Mucosa of rectum (tissue), 2 donors: ENCODE results near the gene TIMM17B.
"Not testable (repeated sequence)": the region's sequence is repeated elsewhere in the genome, so short reads cannot be mapped to it uniquely, and the experiment has no call there.

Experiments
- H3K27ac ChIP-seq, 2 donors: one replicate each; pipeline ENCODE4 v1.7.0; 2013; ENCODE audit warnings: inconsistent platforms in 2 of 2, low read depth in 2 of 2, low read length in 2 of 2
- H3K27me3 ChIP-seq, 2 donors: one replicate each; pipeline ENCODE4 v1.7.0; 2013; ENCODE audit warnings: low read length in 2 of 2; ENCODE audit not compliant: control insufficient read depth in 2 of 2, insufficient read depth in 2 of 2
- H3K36me3 ChIP-seq, 2 donors: one replicate each; pipeline ENCODE4 v1.7.0; 2013; ENCODE audit warnings: low read length in 2 of 2; ENCODE audit not compliant: control insufficient read depth in 2 of 2, insufficient read depth in 2 of 2
- H3K4me1 ChIP-seq, 2 donors: one replicate each; pipeline ENCODE4 v1.7.0; 2013; ENCODE audit warnings: low read length in 2 of 2, mild to moderate bottlenecking in 1 of 2; ENCODE audit not compliant: control insufficient read depth in 2 of 2, insufficient read depth in 2 of 2
- H3K4me3 ChIP-seq, 2 donors: one replicate each; pipeline ENCODE4 v1.7.0; 2013; ENCODE audit warnings: low read length in 2 of 2
- H3K9ac ChIP-seq, 2 donors: one replicate each; pipeline ENCODE4 v1.7.0; 2013; ENCODE audit warnings: low read length in 2 of 2, low read depth in 1 of 2, mild to moderate bottlenecking in 1 of 2
- H3K9me3 ChIP-seq, 2 donors: one replicate each; pipeline ENCODE4 v1.7.0; 2013; ENCODE audit warnings: low read length in 2 of 2; ENCODE audit not compliant: control insufficient read depth in 2 of 2
- donor health status: healthy.
- donor health status: Normal muscosa, but diverticular disease.

Gene TIMM17B

DNA sequence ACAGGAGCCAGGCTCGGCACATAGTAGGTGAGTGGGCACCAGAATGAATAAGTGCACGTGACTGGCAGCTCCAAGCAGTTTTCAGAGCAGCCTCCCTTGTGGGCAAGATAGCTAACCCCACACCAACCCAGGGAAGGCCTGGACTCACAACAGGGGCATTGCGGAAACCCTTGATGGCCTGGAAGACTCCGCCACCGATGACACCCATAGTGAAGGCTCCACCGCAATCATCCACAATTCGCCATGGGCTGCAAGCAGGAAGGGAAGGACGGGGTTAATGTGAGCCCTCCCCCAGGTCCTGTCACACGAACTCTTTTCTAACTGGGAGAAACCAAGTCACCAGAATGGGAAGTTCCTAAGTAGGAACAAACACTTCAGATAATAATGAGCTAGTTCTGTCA is 957 bp downstream of the TIMM17B start:
- peak overlapping the region; percentile 84 to 89 for H3K4me3 ChIP-seq
- peaks cover 13 to 16% of the 10 kb centered on the region in 2 donors for H3K4me1 ChIP-seq
- H3K36me3 ChIP-seq, result peaks cover 6 to 8% of the 10 kb centered on the region in 2 donors
- peak overlapping the region; percentile 98 for H3K27ac ChIP-seq
- H3K9me3 ChIP-seq, result no peaks in the 10 kb centered on the region
- peak overlapping the region; percentile 85 to 86 for H3K9ac ChIP-seq
- no peaks in the 10 kb centered on the region for H3K27me3 ChIP-seq

DNA sequence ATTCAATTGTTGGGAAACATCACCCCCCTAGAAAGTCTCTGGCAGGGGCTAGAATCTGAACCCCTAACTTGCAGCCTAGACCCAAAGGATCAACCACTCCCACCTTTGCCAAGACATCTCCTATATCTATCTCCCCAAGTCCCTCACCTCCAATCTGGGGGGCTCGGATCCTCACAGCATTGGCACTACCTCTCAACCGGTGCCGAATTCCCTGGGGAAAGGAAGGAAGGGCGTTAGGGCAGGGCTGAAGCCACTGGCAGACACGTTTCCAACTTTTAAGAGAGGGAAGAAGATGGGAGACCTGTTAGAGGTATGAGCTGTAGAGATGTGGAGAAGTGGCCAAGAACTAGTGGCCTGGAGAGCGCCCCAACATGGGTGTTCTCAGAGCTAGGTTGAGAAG is 2.7 kb downstream of the TIMM17B start:
- no peaks in the 10 kb centered on the region for H3K9me3 ChIP-seq
- H3K4me1 ChIP-seq, result peaks cover 16 to 20% of the 10 kb centered on the region in 2 donors
- H3K36me3 ChIP-seq, result peaks cover 3% of the 10 kb centered on the region in 2 donors
- no peak overlapping the region for H3K9ac ChIP-seq
- H3K4me3 ChIP-seq, result no peak overlapping the region
- no peak overlapping the region for H3K27ac ChIP-seq
- no peaks in the 10 kb centered on the region for H3K27me3 ChIP-seq

DNA sequence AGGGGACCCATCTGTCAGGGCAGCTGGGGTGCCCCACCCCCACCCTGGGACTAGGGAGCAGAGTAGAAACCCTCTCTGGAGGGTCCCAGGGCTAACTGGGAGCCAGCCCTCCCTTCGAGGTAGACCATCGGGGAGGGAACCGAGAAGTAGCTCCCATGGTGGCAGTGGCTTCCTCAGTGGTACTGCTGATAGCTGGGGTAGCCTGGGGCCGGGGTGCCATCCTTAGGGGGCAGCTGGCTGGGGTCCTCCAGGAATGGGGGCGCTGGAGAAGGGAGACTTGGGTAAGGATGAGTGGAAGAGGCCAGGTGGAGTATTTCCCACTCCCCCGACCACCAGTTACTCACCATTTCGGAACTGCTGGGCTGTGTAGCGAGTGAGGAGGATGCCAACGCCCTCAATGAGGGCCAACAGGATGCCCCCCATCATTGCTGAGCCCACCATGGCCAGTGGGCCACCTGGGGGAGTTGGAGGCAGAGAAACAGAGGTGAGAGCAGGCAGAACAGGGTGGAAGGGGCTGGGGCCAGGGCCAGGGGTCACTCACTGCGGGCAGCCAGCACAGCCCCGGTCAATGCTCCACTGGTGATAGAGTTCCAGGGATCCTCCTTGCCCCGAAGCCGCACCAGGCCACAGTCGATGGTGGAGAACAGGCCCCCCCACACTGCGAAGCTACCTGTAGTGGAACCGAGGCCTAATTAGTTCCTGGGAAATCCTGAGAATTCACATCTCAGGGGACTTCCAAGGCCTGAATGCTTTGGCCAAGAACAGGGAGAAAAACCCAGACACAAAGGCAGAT is 3.8 kb downstream of the TIMM17B start:
- Histone ChIP-seq H3K4me3 (no peak overlapping the region), H3K4me1 (peaks cover 16% of the 10 kb centered on the region in 2 donors), H3K9me3 (no peaks in the 10 kb centered on the region), H3K27ac (no peak overlapping the region), H3K9ac (no peak overlapping the region), H3K27me3 (no peaks in the 10 kb centered on the region), H3K36me3 (peaks cover 0 to 3% of the 10 kb centered on the region in 2 donors)

DNA sequence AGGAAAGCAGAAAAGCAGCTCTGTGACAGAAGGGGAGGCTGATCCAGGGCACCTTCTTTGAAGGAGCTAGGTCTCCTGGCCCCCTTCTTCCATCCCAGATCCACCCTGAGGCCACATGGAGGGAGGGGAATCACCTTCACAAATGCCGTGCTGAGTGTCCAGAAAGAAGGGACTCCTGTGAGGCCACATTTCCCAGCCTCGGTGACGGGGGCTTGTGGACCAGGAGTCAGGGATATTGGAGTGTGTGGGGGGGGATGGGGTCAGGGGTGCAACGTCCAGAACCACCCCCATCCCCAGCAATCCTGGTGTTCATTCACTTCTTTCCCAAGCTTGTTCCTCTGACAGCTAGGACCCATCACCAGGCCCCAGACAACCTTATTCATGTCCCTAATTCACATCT is 4.7 kb downstream of the TIMM17B start:
- Histone ChIP-seq H3K9ac (no peak overlapping the region), H3K27me3 (no peaks in the 10 kb centered on the region), H3K36me3 (peaks cover 0 to 3% of the 10 kb centered on the region in 2 donors), H3K9me3 (no peaks in the 10 kb centered on the region), H3K27ac (no peak overlapping the region), H3K4me3 (no peak overlapping the region), H3K4me1 (peaks cover 12 to 16% of the 10 kb centered on the region in 2 donors)

DNA sequence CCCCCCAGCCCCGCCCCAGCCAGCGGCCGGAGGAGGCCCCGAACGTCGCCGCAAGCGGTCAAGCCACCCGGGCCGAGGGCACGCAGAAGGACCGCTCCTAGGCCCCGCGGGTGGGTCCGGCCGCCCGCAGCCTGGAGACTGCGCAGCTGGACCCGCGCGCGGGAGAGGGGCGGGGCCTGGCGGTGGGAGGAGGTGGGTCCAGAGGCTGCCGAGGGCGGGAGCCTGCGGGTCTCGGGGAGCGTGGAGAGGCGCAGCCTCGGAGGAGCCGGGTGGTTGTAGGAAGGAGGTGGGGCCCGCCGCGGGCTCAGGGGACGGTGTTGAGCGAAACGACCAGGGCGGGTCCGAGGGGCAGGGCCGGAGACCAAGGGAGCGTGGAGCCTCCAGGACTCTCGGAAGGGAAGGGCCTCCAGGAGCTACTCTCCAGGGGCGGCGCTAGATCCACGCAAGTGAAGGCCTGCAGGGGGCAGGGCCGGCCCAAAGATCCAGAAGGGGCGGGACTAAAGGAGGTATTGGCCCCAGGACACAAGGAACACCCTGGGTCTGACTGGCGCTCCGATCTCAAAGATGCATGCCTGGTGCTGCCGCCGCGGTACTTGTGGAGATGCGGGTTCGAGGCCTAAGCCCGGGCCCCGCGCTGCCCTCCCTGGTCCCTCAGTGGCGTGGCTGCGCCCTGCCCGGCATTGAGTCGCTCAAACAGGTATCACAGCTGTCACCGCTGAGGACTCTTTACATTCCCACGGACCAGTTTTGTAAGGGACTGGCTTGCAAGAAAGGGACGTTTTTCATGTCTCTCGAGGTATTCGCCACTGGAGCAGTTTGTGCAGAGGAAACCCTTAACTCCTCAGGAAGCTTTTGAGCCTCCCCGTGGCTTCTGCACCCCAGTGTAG is 5.9 kb downstream of the TIMM17B start:
- peak overlapping the region; percentile 62 to 65 for H3K4me3 ChIP-seq
- peaks cover 0 to 3% of the 10 kb centered on the region in 2 donors for H3K36me3 ChIP-seq
- peak overlapping the region; percentile 61 to 63 for H3K27ac ChIP-seq
- peaks cover 10 to 13% of the 10 kb centered on the region in 2 donors for H3K4me1 ChIP-seq
- no peaks in the 10 kb centered on the region for H3K9me3 ChIP-seq
- H3K9ac ChIP-seq, result peak overlapping the region in 1 of 2 donors; percentile 8
- H3K27me3 ChIP-seq, result no peaks in the 10 kb centered on the region

DNA sequence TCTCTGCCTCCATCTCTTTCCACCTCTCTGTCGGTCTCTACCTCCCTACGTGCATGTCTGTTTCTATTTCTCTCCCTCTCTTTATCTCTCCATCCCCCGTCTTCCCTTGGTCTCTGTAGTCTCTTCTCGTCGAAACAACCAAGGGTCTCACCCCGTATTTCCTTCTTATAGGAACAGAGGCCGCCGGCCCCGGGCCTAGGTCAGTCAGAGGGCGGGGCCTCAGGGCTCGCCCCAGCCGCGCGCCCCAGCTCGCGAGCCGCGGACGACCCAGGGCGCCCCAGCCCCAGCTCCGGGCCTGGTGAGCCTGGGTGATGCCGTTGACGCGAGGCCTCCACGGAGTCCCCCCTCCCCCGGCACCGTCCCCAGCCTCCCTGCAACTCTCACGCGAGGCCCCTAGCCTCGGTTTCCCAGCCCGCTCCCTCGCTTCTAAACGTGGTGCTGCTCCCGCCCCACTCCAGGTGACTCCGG is 6.6 kb downstream of the TIMM17B start:
- Histone ChIP-seq H3K4me3 (peak overlapping the region; percentile 62 to 65), H3K36me3 (peaks cover 0 to 3% of the 10 kb centered on the region in 2 donors), H3K27ac (peak overlapping the region; percentile 61 to 63), H3K4me1 (peaks cover 8% of the 10 kb centered on the region in 2 donors), H3K9ac (peak overlapping the region; percentile 41 to 62), H3K27me3 (no peaks in the 10 kb centered on the region), H3K9me3 (no peaks in the 10 kb centered on the region)

DNA sequence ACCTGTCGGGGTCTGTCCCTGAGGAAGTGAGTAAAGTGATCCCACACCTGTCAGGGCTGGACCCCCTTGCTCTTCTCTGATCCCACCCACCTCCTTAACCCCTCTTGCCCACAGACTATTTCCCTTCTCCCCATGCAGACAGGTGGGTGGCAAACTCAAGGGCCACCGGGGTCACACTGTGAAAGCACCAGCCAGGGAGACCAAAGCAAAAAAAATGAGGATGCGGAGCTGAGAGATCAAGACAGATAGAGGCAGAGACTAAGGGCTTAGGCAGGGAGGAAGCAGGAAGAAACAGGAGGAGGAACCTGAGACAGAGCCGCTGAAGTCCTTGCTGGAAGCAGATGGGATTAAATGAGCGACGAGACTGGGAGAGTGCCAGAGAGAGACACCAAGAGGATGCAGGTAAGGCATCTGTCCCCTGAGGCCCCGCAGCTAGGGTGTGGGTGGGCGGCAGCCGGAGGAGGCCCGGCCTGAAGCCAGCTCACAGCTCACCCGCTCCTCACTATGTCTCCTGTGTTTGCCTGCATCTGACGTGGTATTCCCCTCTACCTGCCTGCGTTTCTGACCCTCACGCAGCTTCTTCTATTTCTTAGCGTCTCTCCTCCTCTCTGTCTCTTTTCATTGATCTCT is 7.2 kb downstream of the TIMM17B start:
- peak overlapping the region; percentile 62 to 65 for H3K4me3 ChIP-seq
- peaks cover 8% of the 10 kb centered on the region in 2 donors for H3K4me1 ChIP-seq
- no peaks in the 10 kb centered on the region for H3K27me3 ChIP-seq
- H3K27ac ChIP-seq, result peak overlapping the region; percentile 61 to 63
- H3K9ac ChIP-seq, result peak overlapping the region; percentile 41 to 62
- H3K9me3 ChIP-seq, result no peaks in the 10 kb centered on the region
- H3K36me3 ChIP-seq, result peaks cover 0 to 3% of the 10 kb centered on the region in 2 donors

DNA sequence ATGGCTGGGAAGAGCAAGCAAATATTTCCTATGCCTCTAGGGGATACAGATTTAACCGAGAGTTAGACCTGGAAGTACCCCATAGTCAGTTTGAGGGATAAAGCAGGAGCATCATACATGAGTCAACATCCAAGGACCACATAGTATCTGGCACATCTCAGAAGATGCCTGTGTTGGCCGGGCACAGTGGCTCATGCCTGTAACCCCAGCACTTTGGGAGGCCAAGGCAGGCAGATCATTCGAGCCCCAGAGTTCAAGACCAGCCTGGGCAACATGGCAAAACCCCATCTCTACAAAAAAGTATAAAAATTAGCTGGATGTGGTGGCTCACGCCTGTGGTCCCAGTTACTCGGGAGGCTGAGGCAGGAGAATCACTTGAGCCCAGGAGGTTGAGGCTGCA is 11.0 kb downstream of the TIMM17B start:
- H3K4me1 ChIP-seq, H3K9me3 ChIP-seq: not testable (repeated sequence)

DNA sequence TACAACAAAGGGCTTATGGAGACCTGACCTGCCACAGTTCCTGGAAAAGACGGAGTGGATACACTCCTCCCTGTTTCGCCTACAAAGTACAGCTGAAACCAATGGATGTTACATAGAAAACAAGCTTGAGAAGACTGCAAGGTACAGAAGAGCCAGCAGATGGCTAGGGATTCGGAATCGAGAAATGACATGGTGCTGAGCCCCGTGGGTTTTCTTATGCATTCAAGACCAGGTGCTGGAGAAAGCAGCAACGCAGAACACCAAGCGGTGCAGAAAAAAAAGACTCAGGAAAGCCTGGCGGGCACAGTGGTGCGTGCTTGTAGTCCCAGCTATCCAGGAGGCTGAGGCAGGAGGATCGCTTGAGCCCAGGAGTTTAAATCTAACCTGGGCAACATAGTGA is 13.8 kb downstream of the TIMM17B start:
- Histone ChIP-seq H3K27ac (no peak overlapping the region), H3K4me3 (no peak overlapping the region), H3K9ac (no peak overlapping the region), H3K27me3 (no peaks in the 10 kb centered on the region), H3K9me3 (no peaks in the 10 kb centered on the region), H3K4me1 (no peaks in the 10 kb centered on the region), H3K36me3 (no peaks in the 10 kb centered on the region)

More for the DNA sequence above, 11.0 kb downstream of the TIMM17B start:
- not testable (repeated sequence) for H3K9ac ChIP-seq, H3K4me3 ChIP-seq, H3K36me3 ChIP-seq, H3K27ac ChIP-seq, H3K27me3 ChIP-seq
